Measurements from ENCODE around the gene IGIP. TPM values are rescaled to one million over a fixed set of nuclear protein-coding genes. Genes with fewer than 3 reads are reported as not detected.
"Not testable (repeated sequence)": the region's sequence is repeated elsewhere in the genome, so short reads cannot be mapped to it uniquely, and the experiment has no call there.

The IGIP gene
- total RNA-seq, 2 experiments from 2014 or later = 1.7 to 1.9 TPM

DNA sequence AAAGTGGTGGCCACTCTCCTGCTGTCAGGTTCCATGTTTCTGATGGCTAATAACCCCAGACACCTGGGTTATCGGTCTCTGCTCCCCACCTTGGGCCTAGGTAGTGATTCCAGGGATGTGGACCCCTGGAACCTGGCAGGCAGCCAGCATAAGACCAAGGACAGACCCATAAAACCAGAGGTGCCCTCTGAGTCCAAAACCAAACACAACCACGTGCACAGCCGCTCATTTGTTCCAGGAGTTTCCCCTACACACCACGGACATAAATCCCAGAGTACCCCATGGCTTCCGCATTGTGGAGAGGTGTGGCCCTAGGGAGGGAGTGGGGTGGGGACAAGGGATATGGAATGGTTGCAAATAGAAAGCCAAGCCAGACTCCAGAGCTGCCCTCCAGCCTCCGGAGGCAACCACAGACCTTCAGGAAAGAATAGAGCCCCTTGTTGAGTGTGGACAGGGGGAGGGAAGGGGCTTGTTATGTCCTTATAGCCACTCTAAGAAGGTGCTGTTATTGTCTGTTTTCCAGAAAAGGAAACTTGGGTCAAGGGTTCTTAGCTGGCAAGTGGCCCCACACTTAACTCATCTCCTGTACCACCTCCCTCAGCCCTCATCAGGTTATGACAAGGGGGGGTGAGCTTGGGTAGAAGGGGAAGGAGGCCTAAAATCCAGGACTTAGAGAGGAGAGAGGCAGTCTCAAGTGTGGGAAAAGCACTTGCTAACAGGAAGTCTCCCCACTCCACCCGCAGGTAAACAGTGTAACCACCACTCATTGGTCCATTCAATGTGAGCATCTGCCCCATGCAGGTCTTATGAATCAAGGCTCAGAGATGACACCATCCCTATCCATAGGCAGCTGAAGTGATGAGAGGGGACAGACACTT, 25.6 kb downstream of the IGIP start:
- intact Hi-C loops (cut with DNase I, micrococcal nuclease) = no loop called here
- no peaks in the 10 kb centered on the region for H3K9me3 Mint-ChIP-seq (ENCODE audit: low read depth)
- no peak for ATAC-seq
- H3K4me3 Mint-ChIP-seq = no peak overlapping the region
- peaks cover 3% of the 10 kb centered on the region for H3K4me1 Mint-ChIP-seq
- H3K27me3 Mint-ChIP-seq = peaks cover 3% of the 10 kb centered on the region
- H3K36me3 Mint-ChIP-seq (ENCODE audit: low read depth) = no peaks in the 10 kb centered on the region
- H3K27ac Mint-ChIP-seq = no peak overlapping the region
- no peak for DNase-seq
- POLR2A ChIA-PET = no interaction called here
- CTCF ChIA-PET = interaction anchor here (0.7 to 1.2 kb wide), 8 partner anchors 14 to 79 kb away, joined by 3 to 5 read pairs (median 3); no protein-coding TSS in a partner anchor

DNA sequence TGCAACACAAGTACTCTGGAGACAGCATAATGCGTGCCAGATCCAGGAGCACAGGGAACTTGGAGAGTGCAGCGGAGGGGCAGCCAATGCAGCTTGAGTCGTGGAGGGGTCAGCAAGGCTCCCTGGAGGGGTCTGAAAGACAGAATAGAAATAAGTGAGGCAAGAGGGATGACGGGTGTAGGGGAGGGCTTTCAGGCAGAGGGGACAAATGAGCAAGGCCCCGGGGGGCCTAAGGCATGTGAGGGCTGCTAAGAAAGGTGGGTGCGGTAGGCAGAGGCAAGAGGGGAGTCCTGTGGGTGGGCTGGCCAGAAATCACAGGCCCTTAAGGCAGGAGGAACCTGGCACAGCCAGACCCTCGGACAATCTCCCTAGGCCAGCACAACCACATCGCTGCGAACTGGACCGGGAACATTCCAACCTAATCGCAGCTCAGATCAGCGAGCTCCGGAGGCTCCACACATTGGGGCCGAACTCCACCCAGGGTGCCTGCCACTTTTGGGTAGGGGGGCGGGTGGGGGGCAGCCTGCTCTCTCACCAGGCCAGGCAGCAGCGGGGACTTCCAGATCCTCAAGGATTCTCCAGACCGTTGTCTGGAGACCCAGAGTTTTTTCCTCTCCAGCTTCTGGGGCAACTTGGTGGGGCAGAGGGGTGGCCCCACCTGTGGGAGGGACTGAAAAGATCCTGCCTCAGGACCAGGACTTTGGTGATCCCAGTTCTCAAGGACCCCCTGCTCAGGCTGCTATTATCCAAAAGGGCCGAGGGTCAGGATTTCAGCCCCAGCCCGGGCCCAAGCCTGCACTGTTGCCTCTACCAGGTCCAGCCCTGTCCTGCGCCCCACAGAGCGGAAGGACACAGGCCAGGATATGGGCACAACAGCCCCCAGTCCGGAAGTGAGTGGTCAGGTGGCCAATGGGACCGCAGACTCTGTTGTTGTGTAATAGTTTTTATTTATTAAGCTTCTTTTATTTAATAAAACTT, 26.6 kb downstream of the IGIP start:
- Mint-ChIP-seq H3K27ac (no peak overlapping the region), H3K27me3 (no peaks in the 10 kb centered on the region), H3K4me3 (no peak overlapping the region), H3K9me3 (ENCODE audit: low read depth) (no peaks in the 10 kb centered on the region), H3K36me3 (ENCODE audit: low read depth) (no peaks in the 10 kb centered on the region), H3K4me1 (peaks cover 5% of the 10 kb centered on the region)
- DNase-seq (no peak), ATAC-seq (no peak)
- CTCF ChIA-PET = interaction anchor here (0.7 to 1.2 kb wide), 5 partner anchors 13 to 212 kb away, joined by 3 to 5 read pairs (median 3); no protein-coding TSS in a partner anchor
- POLR2A ChIA-PET = no interaction called here
- intact Hi-C loops (cut with DNase I, micrococcal nuclease) = no loop called here

DNA sequence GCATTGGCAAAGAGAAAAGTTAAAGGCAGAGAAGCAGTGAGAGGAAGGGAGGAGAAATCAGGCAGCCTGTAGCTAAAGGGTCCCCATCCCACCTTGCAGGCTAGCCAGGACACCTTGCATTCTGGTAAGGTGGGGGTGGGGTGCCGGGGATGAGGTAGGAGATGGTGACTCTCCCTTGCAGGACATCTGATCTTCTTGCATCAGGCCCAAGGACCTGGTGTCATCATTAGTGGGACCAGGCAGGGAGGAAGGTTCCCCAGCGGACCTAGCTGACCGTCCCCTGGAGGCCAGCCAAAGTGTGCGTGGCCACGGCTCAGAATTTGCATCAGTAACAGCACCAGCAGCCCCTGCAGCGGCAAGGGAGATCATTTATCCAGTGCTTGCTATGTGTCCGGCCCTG, 27.5 kb downstream of the IGIP start:
- Mint-ChIP-seq H3K4me1 (peaks cover 5% of the 10 kb centered on the region), H3K4me3 (no peak overlapping the region), H3K9me3 (ENCODE audit: low read depth) (no peaks in the 10 kb centered on the region), H3K36me3 (ENCODE audit: low read depth) (no peaks in the 10 kb centered on the region), H3K27me3 (no peaks in the 10 kb centered on the region), H3K27ac (no peak overlapping the region)
- intact Hi-C loops (cut with DNase I, micrococcal nuclease) = no loop called here
- no peak for DNase-seq
- POLR2A ChIA-PET = no interaction called here
- CTCF ChIA-PET = interaction anchor here (0.9 to 8.0 kb wide), 4 partner anchors 8 to 79 kb away, joined by 3 to 93 read pairs (median 7); no protein-coding TSS in a partner anchor
- no peak for ATAC-seq

DNA sequence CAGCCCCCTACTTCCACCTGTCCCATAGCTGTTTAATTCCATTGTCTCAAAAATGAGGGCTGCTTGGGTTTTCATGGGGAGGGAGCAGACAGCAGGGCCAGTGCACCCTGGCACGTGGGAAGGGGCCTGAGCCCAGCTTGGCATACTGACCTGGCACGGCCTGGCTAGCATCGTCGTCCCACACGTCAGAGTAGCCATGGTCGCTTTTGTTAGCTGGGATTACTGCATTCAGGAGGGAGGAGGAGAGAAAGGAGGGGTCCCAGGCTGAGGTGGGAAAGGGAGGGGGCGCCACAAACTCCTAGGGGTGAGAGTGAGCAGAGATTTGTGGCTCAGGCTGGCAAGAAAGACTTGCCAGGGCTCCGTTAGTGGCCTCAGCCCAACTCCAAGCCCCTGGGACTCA, 28.2 kb downstream of the IGIP start:
- H3K4me1 Mint-ChIP-seq = peaks cover 5% of the 10 kb centered on the region
- intact Hi-C loops (cut with DNase I, micrococcal nuclease) = no loop called here
- DNase-seq = no peak
- H3K36me3 Mint-ChIP-seq (ENCODE audit: low read depth) = no peaks in the 10 kb centered on the region
- H3K4me3 Mint-ChIP-seq = no peak overlapping the region
- H3K27me3 Mint-ChIP-seq = no peaks in the 10 kb centered on the region
- POLR2A ChIA-PET = no interaction called here
- H3K9me3 Mint-ChIP-seq (ENCODE audit: low read depth) = no peaks in the 10 kb centered on the region
- ATAC-seq = no peak
- H3K27ac Mint-ChIP-seq = no peak overlapping the region
- CTCF ChIA-PET = interaction anchor here (0.5 to 8.0 kb wide), 11 partner anchors 7 to 185 kb away, joined by 3 to 93 read pairs (median 3); no protein-coding TSS in a partner anchor

DNA sequence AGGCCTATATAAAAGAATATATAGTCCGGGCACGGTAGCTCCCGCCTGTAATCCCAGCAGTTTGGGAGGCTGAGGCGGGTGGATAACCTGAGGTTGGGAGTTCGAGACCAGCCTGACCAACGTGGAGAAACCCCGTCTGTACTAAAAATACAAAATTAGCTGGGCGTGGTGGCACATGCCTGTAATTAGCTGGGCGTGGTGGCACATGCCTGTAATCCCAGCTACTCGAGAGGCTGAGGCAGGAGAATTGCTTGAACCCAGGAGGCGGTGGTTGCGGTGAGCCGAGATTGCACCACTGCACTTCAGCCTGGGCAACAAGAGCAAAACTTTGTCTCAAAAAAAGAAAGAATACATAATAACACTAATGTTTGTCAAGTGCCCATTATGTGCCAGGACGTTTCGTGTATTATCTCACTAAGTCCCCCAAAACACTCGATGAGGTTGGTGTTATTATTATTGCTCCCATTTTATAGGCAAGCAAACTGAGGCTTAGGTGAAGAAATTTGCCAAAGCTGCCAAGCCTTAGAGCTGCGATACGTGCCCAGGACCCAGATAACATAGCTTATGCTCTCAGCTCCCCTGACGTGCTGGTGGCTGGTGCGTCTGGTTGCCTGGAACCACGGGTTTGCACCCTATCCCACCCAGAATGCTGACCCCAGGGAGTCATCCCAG, 29.1 kb downstream of the IGIP start:
- ChIA-PET POLR2A (interaction anchor here (0.6 kb wide), 1 partner anchor 11 kb away, joined by 3 read pairs; no protein-coding TSS in a partner anchor), CTCF (interaction anchor here (0.7 to 8.0 kb wide), 11 partner anchors 8 to 368 kb away, joined by 3 to 93 read pairs (median 5); no protein-coding TSS in a partner anchor)
- H3K27ac Mint-ChIP-seq; H3K4me1 Mint-ChIP-seq; H3K36me3 Mint-ChIP-seq (ENCODE audit: low read depth); intact Hi-C loops (cut with DNase I, micrococcal nuclease); H3K27me3 Mint-ChIP-seq; H3K9me3 Mint-ChIP-seq (ENCODE audit: low read depth); DNase-seq; ATAC-seq; H3K4me3 Mint-ChIP-seq: not testable (repeated sequence)

DNA sequence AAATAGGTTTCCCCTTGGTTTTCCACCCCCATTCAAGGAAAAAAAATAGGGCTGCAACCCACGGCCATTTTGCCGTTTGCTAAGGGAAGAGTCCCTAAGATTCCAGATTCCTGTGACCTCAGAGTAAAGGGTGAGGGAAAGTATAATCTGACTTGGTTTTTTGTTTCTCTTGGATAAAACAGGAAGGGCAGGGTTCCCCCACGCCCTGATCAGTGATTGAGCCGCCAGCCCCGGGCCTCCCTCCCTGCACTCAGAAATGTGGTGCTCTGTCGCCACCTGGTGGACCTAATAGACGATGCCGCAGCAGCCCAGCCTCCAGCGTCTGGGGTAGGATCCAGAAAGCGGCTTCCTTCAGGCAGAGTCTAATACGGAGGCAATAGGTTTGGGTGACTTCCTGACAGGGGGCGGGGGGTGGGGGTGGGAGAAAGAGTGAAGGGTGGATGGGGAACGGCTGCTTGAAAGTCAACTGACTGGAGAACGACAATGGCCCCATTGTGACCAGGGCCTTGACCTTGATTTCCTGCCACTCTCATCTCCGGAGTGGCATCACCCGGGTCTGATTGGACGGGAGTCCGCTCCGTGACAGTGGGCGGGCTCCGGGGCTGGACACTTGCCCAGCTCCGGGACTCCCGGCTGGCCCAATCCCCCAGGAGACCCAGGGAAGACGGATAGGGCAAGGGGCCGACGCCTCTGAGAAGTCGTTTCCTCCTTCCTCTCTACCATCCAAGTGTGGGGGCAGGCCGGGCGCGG, 31.5 kb downstream of the IGIP start:
- peak; percentile 99 for ATAC-seq
- Mint-ChIP-seq H3K4me1 (peaks cover 5% of the 10 kb centered on the region), H3K27ac (peak overlapping the region; percentile 49), H3K9me3 (ENCODE audit: low read depth) (no peaks in the 10 kb centered on the region), H3K36me3 (ENCODE audit: low read depth) (no peaks in the 10 kb centered on the region), H3K4me3 (peak overlapping the region; percentile 22), H3K27me3 (no peaks in the 10 kb centered on the region)
- ChIA-PET CTCF (interaction anchor here (0.6 to 8.0 kb wide), 5 partner anchors 11 to 597 kb away, joined by 3 to 93 read pairs (median 16); no protein-coding TSS in a partner anchor), POLR2A (no interaction called here)
- intact Hi-C loops (cut with DNase I, micrococcal nuclease) = loop anchor here (1.0 kb wide), 5 partner anchors 12 to 370 kb away; partner anchors contain the start of gene CYSTM1 (in 1 of the 2)
- DNase-seq = peak; percentile 94

DNA sequence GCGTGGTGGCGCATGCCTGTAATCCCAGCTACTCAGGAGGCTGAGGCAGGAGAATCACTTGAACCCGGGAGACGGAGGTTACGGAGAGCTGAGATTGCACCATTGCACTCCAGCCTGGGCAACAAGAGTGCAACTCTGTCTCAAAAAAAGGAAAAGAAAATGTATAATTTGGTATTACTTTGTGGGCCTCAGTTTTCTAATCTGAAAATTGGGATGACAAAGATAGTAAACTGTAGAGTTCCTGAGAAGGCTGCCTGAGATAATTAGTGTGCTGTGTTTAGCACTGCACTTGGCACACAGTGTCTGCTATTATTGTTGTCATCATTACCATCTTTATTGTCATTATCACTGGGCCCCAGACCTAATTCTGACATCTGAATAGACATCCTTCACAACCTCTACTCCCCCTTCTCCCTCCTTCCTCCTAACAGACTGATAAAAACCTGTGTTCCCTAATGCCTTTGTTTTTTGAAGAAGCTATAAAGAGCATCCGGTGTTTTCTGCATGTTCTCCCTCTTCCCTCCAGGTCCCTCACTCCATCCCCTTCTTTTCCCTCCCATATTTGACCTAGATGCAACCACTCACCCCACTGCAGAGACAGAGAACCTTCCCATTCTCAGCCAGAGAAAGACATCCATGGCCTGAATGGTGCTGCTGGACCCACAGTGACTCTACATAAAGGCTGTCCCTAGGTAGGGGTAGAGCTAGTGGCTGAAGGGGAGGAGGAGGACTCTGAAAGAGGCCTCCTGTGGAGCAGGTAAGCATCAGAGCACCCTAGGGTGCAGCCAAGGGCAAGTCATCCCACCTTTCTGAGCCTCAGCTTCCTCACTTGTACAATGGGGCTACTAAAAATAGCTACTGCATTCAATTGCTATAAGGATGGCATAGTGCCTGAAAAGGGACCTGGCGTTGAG, 33.5 kb downstream of the IGIP start:
- H3K36me3 Mint-ChIP-seq (ENCODE audit: low read depth) = no peaks in the 10 kb centered on the region
- DNase-seq (no peak), ATAC-seq (no peak)
- intact Hi-C loops (cut with DNase I, micrococcal nuclease) = no loop called here
- no peak overlapping the region for H3K4me3 Mint-ChIP-seq
- CTCF ChIA-PET = interaction anchor here (0.6 to 8.0 kb wide), 10 partner anchors 10 to 372 kb away, joined by 3 to 93 read pairs (median 4); no protein-coding TSS in a partner anchor
- POLR2A ChIA-PET = no interaction called here
- peaks cover 5% of the 10 kb centered on the region for H3K4me1 Mint-ChIP-seq
- H3K27me3 Mint-ChIP-seq = no peaks in the 10 kb centered on the region
- H3K9me3 Mint-ChIP-seq (ENCODE audit: low read depth) = no peaks in the 10 kb centered on the region
- H3K27ac Mint-ChIP-seq = no peak overlapping the region

DNA sequence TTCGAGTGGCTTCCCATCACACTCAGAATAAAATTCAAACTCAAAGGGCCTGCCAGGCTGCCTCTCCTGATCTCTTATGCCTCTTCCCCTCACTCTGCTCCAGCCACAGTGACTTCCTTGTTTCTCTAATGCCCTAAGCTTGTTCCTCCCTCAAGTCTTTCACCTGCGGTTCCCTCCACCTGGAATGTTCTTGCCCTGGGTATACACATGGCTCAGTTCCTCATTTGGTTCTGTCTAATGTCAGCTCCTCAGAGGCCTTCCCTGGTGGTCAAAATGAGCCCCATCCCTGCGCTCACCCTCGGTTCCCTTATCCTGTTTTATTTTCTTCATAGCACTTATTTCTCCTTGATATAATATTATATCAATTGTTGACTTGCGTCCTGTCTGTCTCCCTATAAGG, 36.5 kb downstream of the IGIP start:
- Mint-ChIP-seq H3K9me3 (ENCODE audit: low read depth) (no peaks in the 10 kb centered on the region), H3K36me3 (ENCODE audit: low read depth) (no peaks in the 10 kb centered on the region)
- intact Hi-C loops (cut with DNase I, micrococcal nuclease) = no loop called here

DNA sequence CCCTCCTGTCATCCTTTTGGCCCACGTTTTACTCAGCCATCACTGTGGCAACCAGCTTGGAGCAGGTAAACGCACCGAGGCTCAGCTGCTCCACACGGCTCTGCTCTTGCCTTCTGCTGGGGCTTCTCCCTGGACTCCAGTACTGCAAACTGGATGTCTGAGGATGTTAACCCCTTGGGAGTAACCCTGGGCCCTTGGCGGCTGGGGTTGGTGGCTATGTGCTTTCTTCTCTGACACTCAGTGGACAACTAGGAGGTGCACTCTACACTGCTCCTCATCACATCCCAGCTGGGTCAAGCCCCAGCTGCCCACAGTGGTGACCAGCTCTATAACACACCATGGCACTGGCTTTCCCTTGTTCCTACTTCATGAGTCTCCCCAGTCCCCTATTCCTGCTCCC, 37.0 kb downstream of the IGIP start:
- H3K4me1 Mint-ChIP-seq = no peaks in the 10 kb centered on the region
- no peaks in the 10 kb centered on the region for H3K9me3 Mint-ChIP-seq (ENCODE audit: low read depth)
- no peaks in the 10 kb centered on the region for H3K27me3 Mint-ChIP-seq
- no peak overlapping the region for H3K4me3 Mint-ChIP-seq
- no peak for DNase-seq
- no peak for ATAC-seq
- intact Hi-C loops (cut with DNase I, micrococcal nuclease) = no loop called here
- no peak overlapping the region for H3K27ac Mint-ChIP-seq
- CTCF ChIA-PET = no interaction called here
- POLR2A ChIA-PET = no interaction called here
- no peaks in the 10 kb centered on the region for H3K36me3 Mint-ChIP-seq (ENCODE audit: low read depth)

More for the DNA sequence above, 36.5 kb downstream of the IGIP start:
- H3K27ac Mint-ChIP-seq = no peak overlapping the region
- DNase-seq (no peak), ATAC-seq (no peak)
- POLR2A ChIA-PET = no interaction called here
- H3K27me3 Mint-ChIP-seq = no peaks in the 10 kb centered on the region
- no peaks in the 10 kb centered on the region for H3K4me1 Mint-ChIP-seq
- no peak overlapping the region for H3K4me3 Mint-ChIP-seq
- CTCF ChIA-PET = interaction anchor here (1.2 kb wide), 1 partner anchor 89 kb away, joined by 5 read pairs; no protein-coding TSS in a partner anchor

All from activated CD4-positive, alpha-beta T cell treated with anti-CD3 and anti-CD28 coated beads for 36 hours (primary cell).